GM19395 (cell line): ENCODE results near the gene GSK3B.

Experiments used
- ATAC-seq: cut with Tn5 transposase; IDR thresholded peaks from one replicate; pipeline ENCODE4 v1.9.1; 2021; ENCODE audit warnings: mild to moderate bottlenecking, moderate library complexity; ENCODE audit not compliant: unreplicated experiment

The GSK3B gene

GRCh38 chr3:119826711-119827608 is 267.3 kb downstream of the GSK3B start:
- ATAC-seq = no peak

GRCh38 chr3:119825820-119826219 is 268.4 kb downstream of the GSK3B start:
- ATAC-seq = no peak

- no peak for ATAC-seq
These were observed 274.4 kb downstream of the GSK3B start for GRCh38 chr3:119819806-119820205.

GRCh38 chr3:119818937-119819336 is 275.3 kb downstream of the GSK3B start:
- ATAC-seq = no peak

GRCh38 chr3:119817583-119818363 is 276.5 kb downstream of the GSK3B start:
- ATAC-seq = no peak

GRCh38 chr3:119817071-119817470 is 277.2 kb downstream of the GSK3B start:
- ATAC-seq = no peak

GRCh38 chr3:119815716-119816115 is 278.5 kb downstream of the GSK3B start:
- no peak for ATAC-seq

- ATAC-seq = no peak
These were observed 281.7 kb downstream of the GSK3B start for GRCh38 chr3:119812491-119813058.

- ATAC-seq = peak; percentile 81
These were observed 284.2 kb downstream of the GSK3B start for GRCh38 chr3:119810018-119810435.

GRCh38 chr3:119809249-119810017 is 284.8 kb downstream of the GSK3B start:
- ATAC-seq = peak; percentile 45

- no peak for ATAC-seq
These were observed 285.4 kb downstream of the GSK3B start for GRCh38 chr3:119808843-119809242.

GRCh38 chr3:119808244-119808643 is 286.0 kb downstream of the GSK3B start:
- no peak for ATAC-seq

GRCh38 chr3:119800844-119801243 is 293.4 kb downstream of the GSK3B start:
- no peak for ATAC-seq

- ATAC-seq = no peak
These were observed 297.5 kb downstream of the GSK3B start for GRCh38 chr3:119796785-119797184.

GRCh38 chr3:119796368-119796767 is 297.9 kb downstream of the GSK3B start:
- no peak for ATAC-seq

GRCh38 chr3:119795849-119796248 is 298.4 kb downstream of the GSK3B start:
- no peak for ATAC-seq

- ATAC-seq = no peak
These were observed 299.2 kb downstream of the GSK3B start for GRCh38 chr3:119794971-119795612.

- no peak for ATAC-seq
These were observed 299.8 kb downstream of the GSK3B start for GRCh38 chr3:119794401-119794800.

GRCh38 chr3:119792270-119792669 is 302.0 kb downstream of the GSK3B start:
- no peak for ATAC-seq

- no peak for ATAC-seq
These were observed 303.9 kb downstream of the GSK3B start for GRCh38 chr3:119790369-119790768.
